ENCODE data around the gene IFFO2.

Gene IFFO2

DNA sequence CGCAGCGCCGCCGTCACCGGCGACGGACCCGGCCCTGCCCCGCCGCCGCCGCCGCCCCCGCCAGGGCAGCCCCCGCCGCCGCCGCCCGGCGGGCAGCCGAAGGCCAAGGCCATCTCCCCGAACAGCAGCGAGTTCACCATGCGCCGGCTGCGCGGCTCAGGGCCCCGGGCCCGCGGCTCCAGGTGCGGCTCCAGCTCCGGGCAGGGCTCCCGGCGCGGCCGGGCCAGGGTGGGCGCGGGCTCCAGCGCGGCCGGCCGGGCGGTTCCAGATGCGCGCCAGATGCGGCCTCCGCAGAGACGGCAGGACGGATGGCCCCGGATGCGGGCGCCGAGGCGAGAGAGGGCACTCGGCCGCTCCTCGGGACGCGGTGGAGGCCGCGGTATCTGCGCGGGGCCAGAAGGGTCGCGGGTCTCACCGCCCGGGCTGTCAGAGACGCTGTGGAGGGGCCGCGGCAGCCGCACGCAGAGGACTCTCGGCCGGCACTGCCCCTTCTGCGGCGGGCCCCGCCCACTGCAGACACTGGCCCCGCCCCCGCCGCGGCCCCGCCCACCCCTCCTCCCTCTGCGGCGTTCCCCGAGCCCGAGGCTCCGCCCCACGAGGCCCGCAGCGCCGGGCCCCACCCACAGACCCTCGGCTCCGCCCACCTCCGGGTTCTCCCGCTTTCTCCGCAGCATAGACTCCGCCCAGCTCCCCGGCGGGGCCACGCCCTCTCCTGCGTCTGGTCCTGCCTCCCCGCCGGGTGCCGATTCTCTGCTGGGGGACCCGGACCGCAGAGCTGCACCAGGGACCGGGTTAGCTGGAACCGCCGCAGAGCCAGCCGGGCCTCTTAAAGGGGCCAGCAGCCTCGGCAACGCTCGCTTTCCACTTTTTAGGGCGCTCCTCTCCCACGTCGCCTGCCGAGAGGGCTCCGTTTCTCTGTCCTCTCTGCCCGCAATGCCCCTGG is at the start of gene IFFO2:
IFFO2 (minus strand) TSS at position 484 of the 943 bp plus-strand sequence; CDS start at position 140, 344 bp downstream.
- peak; percentile 89 for DNase-seq
- Histone ChIP-seq H3K27me3 (replicated peaks) (no peaks in the 10 kb centered on the region), H3K4me3 (ENCODE audit: low read depth, low read length) (peak within 1 kb of the TSS; percentile 74), H3K27ac (peak within 1 kb of the TSS; percentile 45), H3K36me3 (replicated peaks) (no peaks in the 10 kb centered on the region)
- TF ChIP-seq, protein P1, sequence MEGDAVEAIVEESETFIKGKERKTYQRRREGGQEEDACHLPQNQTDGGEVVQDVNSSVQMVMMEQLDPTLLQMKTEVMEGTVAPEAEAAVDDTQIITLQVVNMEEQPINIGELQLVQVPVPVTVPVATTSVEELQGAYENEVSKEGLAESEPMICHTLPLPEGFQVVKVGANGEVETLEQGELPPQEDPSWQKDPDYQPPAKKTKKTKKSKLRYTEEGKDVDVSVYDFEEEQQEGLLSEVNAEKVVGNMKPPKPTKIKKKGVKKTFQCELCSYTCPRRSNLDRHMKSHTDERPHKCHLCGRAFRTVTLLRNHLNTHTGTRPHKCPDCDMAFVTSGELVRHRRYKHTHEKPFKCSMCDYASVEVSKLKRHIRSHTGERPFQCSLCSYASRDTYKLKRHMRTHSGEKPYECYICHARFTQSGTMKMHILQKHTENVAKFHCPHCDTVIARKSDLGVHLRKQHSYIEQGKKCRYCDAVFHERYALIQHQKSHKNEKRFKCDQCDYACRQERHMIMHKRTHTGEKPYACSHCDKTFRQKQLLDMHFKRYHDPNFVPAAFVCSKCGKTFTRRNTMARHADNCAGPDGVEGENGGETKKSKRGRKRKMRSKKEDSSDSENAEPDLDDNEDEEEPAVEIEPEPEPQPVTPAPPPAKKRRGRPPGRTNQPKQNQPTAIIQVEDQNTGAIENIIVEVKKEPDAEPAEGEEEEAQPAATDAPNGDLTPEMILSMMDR (IDR thresholded peaks at IDR 0.05; ENCODE audit: low read depth, low read length, missing control alignments): no peak
- in situ Hi-C loops (cut with HindIII; ENCODE audit: low pct_ligation_motif_present, low sequenced_read_pairs): no loop called here

DNA sequence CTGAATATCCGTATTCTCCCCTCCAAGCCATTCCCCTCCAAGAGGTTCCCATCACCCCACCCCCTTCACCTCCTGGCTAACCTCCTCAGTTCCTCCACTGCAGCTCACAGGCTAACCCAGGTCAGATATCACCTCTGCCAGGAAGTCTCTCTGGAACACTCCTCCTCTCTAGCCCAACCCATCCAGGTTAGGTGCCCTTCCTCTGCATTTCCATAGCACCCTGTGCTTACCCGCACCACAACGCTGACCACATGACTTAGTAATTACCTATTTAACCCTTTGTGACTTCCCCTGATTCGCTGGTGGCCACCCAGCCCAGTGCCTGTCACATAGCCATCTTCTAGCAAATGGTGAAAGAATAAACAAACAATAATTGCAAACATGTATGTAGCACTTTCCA is 49.5 kb upstream of the IFFO2 start:
- H3K4me3 ChIP-seq (ENCODE audit: low read depth, low read length): no peak overlapping the region
- no peaks in the 10 kb centered on the region for H3K36me3 ChIP-seq (replicated peaks)

DNA sequence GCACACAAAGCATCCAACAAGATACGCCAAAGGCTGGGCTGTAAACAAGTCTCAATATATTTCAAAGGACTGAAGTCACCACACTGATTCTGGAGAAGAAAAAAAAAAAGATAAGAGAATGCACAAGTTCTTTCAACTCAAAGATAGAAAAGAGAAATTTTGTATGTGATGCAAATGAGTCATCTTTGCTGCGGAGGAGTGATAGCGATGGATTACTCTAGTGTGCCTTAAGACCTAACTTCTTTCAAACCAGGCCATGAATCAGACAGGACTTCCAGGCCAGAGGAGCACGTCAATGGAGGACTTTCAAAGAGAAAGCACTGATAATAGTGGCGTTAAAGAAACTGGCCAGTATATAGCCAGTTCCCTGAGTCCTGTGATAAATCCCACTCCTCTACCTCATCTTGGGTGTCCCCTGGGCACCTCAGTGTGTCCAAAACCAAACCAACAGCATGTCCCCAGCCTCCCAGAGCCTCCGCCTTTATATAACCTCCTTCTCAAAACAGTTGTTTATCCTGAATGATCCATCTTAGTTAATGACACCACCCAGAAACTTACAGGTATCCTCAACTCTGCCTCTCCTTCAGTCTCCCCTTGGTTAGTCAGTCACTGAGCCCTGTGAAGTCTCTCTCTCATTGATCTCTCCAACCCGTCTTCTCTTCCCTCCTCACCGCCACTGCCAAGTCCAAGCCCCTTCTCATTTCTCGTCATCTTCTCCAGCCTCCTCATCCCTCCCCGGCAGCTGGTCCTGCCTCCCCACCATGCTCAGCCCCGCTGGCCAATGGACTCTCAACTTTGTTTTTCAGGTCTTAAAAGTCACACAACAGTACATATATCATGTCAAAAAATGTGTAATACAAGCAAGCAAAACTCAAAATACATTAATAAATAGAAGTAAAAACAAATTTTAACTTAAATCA is 47.2 kb upstream of the IFFO2 start:
- in situ Hi-C loops (cut with HindIII; ENCODE audit: low pct_ligation_motif_present, low sequenced_read_pairs): no loop called here
- no peak overlapping the region for H3K4me3 ChIP-seq (ENCODE audit: low read depth, low read length)
- H3K27me3 ChIP-seq (replicated peaks): no peaks in the 10 kb centered on the region
- peak; percentile 60 for DNase-seq
- TF ChIP-seq, protein P1 (IDR thresholded peaks at IDR 0.05; ENCODE audit: low read depth, low read length, missing control alignments): no peak
- H3K36me3 ChIP-seq (replicated peaks): no peaks in the 10 kb centered on the region
- peak overlapping the region; percentile 58 for H3K27ac ChIP-seq

More for the DNA sequence above, 49.5 kb upstream of the IFFO2 start:
- DNase-seq: no peak
- in situ Hi-C loops (cut with HindIII; ENCODE audit: low pct_ligation_motif_present, low sequenced_read_pairs): no loop called here
- Histone ChIP-seq H3K27ac (no peak overlapping the region), H3K27me3 (replicated peaks) (no peaks in the 10 kb centered on the region)
- TF ChIP-seq, protein P1 (IDR thresholded peaks at IDR 0.05; ENCODE audit: low read depth, low read length, missing control alignments): no peak

DNA sequence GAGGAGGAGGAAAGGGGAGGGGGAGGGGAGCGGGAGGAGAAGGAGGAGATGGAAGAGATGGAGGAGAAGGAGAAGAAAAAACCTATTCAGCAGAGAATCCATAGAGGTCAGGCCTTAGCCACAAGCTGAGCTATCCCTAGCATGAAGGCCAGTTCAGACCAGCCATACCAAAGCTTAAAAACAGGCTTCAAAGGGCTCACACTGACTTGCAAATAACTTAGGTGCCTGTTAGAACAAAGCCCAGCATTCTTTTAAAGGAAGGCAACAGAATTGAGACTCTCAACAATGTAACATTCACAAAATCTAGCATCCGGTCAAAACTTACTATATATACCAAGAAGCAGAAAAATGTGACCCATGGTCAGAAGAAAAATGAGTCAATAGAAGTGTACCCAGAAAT is 43.6 kb upstream of the IFFO2 start:
- Histone ChIP-seq H3K27me3 (replicated peaks) (no peaks in the 10 kb centered on the region), H3K36me3 (replicated peaks) (no peaks in the 10 kb centered on the region), H3K4me3 (ENCODE audit: low read depth, low read length) (no peak overlapping the region), H3K27ac (no peak overlapping the region)
- DNase-seq: no peak
- TF ChIP-seq, protein P1 (IDR thresholded peaks at IDR 0.05; ENCODE audit: low read depth, low read length, missing control alignments): no peak
- in situ Hi-C loops (cut with HindIII; ENCODE audit: low pct_ligation_motif_present, low sequenced_read_pairs): no loop called here

DNA sequence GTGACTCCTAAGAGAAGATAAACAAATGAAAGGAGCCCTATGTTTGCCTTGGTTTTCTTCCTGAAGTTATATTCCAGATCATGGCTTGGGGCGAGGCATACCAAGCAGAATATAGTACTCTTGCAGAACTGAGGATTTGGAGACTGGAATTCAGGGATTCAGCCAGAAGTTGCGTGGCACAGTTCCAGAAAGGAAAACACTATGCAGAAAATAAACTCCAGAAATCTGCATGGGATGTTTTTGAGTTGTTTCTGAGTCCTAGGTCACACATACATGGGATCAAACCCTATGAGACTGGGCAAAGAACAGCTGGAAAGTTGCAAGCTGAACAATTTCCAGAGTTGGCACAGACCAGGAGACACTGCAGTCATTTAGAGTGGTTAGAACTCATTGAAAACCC is 42.9 kb upstream of the IFFO2 start:
- in situ Hi-C loops (cut with HindIII; ENCODE audit: low pct_ligation_motif_present, low sequenced_read_pairs): no loop called here
- Histone ChIP-seq H3K36me3 (replicated peaks) (no peaks in the 10 kb centered on the region), H3K4me3 (ENCODE audit: low read depth, low read length) (no peak overlapping the region), H3K27me3 (replicated peaks) (no peaks in the 10 kb centered on the region), H3K27ac (no peak overlapping the region)
- no peak for DNase-seq
- TF ChIP-seq, protein P1 (IDR thresholded peaks at IDR 0.05; ENCODE audit: low read depth, low read length, missing control alignments): no peak
